Embryonic facial prominence (tissue), 1 donor: Measurements from ENCODE around the gene CCDC85C.

Experiments
- DNase-seq: peaks from one replicate; pipeline ENCODE4 v3.0.0-alpha.2; 2016; ENCODE audit errors: extremely low spot score

CCDC85C gene

DNA sequence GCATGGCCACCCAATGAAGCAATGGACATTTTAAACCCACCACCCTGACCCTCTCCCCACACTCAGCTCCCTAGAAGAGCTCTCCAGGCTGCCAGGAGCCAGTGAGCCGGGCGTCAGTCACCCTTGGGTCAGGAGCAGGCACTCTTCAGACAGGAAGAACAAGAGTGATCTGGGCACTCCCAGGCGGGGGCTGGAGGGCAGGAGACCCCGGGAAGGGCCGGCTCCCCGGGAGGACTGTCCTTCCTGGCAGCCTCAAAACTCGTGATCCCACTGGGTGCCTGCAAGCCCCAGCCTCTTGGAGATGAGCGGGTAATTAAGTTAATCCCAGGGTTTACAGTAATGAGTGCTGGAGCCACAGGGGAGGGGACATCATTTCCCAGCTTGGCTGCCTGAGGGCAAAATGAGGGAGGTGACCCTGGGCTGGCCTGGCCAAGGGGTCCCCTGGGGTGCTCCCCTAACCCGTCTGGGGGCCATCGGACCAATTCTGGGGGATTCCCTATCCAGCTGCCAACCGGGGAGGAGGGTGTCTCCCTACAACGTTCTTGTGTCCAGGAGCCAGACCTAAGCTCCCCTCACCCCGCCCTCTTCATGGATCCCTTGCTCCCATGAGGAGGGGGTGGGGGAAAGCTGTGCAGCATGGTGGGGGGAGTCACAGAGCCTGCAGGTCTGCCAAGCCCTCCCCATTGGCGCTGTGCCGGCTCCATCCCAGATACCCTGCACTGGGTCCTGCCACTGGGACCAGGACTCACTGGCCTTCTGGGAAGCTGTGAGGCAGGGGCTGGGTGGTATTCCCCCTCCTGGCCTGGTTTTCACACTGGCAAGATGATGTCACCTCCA lies 63.6 kb downstream of the CCDC85C start:
- no peak for DNase-seq

DNA sequence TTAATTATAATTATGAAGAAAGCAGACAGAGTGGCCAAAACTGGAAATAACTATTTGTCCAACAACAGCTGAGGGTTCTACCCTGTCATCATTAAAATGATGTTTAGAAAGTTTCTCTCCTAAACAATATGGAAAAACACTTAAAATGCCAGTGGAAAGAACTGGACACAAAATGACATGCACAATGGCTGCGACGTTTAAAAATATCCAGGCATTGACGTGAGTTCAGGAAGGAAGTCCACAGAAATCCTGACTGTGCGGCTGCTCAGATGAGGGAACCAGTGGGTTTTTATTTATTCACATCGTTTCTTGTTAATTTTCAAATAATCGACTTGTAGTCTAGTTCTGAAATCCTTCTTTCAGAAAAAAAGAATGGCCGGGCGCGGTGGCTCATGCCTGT lies 64.5 kb downstream of the CCDC85C start:
- no peak for DNase-seq

DNA sequence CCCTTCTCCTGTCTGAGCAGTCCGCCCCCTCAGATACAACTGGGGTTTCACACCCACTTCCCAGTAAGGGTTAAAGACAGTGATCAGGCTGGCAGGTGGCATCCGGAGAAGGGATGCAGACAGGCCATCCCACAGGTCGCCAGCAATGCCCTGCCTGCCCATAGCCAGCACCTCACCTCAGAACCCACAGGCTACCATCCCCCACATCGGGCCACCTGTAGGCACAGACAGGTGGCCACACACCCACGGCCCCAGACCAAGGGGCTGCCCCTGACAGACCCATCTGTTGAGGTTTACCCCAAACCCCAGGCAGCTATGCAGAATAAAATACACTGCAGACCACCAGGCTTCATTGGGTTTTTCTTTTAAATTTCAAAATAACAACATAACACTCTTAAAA lies 65.3 kb downstream of the CCDC85C start:
- no peak for DNase-seq

DNA sequence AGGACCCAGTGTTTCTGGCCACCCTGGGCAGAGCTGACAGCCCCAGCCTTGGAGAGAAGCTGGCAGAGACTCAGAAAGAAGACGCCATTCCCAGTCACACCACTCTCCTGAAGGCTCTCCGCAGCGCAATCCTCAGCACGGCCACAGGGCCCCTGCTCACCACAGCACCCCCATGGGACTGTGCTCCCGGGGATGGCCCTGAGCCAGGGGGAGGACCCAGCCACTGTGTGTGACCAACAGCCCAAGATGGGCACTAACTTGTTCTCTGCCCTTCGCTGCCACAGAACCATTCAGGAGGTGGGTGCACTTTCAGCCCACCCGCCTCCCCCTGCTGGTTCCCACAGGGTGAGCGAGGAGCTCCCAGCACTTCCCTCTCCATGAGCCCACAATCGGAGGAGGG lies 65.7 kb downstream of the CCDC85C start:
- DNase-seq, result no peak

DNA sequence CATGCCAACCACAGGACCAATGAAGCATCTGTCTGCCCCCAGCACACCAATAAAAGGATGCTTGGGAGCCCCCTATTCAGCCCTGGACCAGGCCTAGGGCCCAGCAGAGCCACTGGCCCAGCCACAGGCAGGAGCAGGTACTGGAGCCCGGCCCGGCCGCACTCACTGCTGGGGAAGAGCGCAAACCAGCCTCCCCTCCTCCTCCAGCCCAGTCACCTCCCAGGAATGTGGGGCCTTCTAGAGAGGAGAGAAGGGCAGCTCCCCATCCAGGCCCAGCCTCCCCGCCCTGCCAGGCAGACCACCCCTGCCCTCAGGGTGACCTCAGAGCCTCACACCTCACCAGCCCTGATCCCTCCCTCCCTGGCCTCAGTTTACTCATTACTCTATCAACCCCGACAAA lies 66.6 kb downstream of the CCDC85C start:
- DNase-seq, result no peak

DNA sequence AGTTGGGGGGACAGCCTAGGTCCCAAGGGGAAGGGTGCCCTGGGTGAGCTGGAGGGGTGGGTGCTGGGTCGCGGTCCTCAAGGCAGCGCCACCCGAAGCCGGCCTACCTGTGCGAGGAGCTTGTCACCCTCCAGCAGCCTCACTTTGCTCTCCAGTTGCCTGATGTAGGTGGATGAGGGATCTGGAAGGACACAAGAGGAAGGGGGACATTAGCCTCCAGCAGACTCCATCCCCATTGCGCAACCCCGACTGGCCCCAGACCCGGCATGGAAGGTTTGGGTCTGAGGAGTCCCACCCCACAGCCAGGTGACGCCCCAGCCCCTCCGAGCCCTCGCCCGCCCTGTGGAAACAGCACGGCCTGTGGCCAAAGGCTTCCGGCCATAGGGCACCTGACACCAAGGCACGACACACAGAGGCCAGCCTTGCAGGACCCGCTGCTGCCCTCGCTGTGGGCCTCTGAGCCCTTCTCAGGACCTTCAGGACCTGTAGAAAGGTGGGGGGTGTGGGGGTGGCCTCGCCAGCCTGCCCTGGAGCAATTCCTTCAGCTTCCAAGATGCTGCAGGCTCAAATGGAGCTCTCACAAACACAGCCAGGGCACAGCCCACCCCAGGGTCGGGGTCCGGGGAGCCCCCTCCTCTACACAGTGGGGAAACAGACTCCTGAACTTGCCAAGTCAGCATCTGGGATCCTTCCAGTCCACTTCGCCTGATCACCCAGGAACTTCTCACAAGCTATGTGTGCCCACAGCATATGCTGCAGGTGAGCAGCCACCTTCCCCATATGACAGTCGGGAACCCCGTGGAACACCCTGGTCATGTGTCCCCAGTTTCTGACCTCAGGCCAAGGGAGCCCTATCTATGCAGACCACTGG lies 67.9 kb downstream of the CCDC85C start:
- DNase-seq, result no peak

DNA sequence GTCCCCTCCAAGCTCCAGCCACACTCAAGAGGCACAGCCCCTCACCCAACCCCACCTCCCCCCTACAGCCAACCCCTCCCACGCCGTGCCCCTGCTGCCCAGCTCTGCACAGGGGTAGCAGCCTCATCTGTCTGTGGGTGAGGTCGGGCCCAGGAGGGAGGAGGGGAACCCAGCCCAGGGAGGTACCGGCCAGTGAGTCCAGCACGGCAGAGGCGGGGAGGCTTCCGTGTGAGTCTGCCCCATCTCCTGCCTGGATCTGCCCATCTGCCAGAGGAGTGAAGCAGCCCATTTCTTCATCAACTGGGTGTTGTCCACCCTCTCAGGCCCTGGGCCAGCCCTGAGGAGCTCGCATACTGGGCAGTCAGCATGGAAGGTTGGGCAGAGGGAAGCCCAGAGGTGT lies 68.6 kb downstream of the CCDC85C start:
- no peak for DNase-seq

DNA sequence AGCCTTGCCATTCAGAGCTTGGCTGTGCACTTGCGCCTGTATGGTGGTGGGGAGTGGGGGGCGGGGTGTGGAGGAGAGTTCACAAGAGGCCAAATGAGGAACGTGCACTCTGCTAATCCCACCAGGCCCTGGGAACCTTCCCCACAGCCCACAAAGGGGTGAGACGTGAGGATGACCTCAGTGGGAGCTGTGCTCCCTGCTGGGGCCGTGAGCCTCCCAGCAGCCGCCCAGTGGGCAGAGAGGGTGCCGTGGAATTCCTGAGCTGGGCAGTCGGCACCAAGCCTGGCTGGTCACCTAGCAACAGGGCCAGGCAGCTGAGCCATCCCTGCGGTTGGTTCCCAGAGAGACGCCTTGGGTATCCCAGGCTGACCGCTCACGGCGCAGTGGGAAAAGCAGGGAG lies 69.1 kb downstream of the CCDC85C start:
- DNase-seq, result no peak

DNA sequence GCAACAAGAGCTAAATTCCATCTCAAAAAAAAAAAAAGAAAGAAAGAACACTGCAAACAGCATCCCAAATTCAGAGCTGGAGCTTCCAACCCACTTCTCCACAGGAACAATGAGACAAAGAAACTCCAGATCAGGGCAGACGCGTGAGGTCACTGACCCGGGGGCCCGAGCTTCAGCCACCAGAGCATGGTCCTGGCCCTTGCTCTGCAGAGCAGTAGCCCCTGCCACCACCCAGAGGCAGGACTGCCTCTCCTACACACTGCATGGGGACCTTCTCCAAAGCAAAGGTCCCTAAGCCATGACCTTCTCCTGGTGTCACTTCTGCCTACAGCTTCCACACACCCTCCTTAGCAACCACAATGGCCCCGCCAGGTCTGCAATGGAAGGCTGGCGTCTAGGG lies 69.7 kb downstream of the CCDC85C start:
- no peak for DNase-seq

DNA sequence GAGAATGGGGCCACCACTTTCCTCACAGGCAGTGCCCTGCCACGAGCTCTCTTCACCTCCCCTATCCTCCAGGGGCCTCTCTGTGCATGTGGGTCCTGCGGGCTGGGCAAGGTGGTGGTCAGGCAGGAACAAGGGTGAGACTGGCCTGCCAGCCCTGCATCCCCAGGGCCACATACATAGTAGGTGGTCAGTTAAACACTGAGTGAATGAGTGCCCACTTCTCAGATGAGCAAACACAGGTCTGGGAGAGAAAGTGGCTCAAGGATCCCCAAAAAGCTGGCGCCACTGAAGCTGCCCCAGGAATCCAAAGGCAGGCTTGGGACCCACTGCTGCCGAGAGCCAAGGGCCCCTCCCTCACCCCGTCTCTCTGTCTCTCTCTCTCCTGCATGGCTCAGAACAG lies 71.7 kb downstream of the CCDC85C start:
- no peak for DNase-seq

DNA sequence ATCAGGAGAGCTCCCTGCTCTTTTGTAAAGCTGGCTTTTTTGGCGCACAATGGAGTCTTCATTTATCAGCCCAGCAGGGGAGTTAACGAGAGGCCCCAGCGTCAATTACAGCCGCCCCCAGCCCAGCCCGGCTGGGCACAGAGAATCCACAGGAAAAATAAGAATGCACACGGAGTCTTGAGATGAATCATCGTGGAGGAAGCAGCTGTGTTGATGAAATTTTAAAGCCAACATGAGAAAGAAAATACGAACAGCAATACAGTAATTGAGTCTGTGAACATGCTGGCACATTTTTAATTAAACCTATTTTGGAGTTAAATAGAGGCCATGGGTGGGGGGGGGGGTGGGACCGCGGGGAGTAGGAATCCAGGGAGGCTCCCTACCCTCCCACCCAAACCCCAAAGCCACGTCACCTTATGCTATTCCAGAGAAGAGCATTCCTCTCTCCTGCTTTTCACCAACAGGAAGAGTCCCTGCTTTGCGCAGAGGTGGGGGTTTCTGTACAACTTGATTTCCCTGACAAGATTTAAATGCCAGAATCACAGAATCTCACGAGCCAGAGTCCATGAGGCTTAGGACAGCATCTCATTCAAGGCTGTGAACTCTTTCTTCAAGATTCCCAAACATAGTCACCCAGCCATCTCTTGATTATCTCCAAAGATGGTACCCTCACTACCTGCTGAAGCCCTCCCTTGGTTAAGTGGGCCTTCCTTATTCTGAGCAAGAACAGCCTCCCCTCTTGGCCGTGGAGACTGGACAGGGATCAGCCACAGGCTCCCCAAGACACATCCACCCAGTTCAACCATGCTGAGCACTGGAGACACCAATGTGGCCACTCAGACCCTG lies 72.5 kb downstream of the CCDC85C start:
- DNase-seq, result no peak

DNA sequence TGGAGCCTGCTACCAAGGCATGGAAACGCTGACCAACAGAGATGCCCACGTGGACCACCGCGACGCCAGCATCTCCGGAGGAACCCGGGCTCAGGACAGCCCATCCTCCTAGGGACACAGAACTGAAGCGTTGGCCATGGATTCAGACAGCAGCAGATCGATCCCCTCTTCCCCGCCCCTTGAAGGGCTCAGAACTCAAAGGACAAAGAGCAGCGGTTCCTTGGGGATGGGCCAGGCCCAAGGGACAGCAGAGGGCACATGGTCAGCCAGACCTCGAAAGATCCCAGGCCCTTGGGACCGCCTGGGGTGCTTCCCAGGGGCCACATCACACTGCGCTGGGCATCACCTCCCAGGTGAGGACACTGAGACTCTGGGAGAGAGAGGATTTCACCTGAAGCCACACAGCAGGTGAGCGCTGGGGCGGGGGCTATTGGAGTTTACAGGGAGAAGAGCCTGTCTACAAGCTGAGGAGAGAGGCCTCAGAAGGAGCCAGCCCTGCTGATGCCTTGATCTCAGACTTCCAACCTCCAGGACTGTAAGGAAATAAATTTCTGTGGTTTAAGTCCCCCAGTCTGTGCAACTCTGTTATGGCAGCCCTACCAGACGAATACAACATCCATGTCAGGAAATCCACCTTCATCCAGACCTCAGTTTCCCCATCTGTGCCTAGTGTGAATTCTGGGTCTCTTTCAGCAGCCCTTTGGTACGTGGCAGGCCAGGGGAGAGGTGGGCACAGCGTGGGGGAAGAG lies 73.4 kb downstream of the CCDC85C start:
- no peak for DNase-seq

DNA sequence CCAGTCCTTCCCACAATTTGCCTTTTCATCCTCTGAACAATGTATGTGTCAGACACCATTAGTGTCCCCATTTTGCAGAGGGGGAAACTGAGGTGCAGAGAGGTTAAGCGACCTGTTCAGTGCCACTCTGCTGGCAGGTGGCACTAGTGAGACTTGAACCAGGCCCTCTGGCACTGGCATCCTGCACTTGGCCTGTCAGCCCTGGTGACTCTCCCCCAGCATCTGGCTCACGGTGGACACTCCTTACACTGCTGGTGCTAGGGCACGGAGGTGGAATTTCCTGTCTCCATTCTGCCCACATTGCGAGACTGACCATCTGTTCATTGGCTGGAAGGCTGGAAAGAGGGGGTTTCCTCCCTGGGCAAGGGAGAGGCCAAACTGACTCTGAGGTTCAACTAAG lies 74.1 kb downstream of the CCDC85C start:
- DNase-seq, result no peak

DNA sequence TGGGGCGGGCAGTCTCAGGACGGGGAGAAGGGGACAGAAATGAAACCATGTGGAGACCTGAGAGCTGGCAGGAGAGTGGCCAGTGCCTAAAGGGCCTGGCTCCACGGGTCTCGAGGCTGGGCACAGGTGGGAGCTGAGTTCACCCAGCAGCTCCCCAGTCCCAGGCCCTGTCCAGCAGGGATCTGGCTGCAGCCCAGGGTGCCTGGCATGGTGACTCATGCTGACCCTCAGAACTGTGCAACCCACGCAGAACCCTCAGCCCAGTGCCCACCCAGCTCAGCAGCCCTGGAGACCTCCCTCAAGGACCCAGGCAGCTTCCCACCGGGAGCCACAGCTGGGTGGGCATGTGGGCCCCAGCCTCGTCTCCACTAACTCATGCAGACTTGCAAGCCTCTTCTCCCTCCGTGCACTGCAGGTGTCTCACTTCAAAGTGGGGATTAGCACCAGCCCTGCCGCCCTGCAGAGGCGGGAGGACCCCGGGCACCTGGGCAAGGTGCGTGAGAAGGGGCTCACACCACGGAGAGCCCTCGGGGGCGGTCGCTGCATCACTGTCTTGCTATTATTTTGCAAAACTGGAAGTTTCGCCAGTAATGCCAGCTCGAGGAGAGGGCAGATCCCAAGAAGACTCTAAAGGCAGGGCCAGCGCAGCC lies 76.5 kb downstream of the CCDC85C start:
- no peak for DNase-seq

DNA sequence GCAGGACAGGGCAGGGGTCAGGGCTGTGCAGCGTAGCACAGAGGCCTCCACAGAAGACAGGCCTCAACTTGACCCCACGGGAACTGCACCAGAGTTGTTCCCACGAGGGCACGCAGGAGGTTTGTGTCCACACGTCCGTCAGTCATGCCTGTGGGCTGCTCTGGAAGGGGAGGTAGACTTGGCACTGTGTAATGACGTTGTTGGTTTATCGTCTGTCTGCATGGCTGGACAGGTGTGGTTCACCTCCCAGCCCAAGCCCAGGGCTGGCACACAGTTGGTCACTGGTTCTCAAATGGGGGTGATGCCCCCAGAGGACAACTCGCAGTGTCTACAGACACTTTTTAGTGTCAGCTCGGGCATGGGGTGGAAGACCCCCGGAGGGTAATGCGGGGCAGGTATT lies 77.0 kb downstream of the CCDC85C start:
- DNase-seq, result no peak

DNA sequence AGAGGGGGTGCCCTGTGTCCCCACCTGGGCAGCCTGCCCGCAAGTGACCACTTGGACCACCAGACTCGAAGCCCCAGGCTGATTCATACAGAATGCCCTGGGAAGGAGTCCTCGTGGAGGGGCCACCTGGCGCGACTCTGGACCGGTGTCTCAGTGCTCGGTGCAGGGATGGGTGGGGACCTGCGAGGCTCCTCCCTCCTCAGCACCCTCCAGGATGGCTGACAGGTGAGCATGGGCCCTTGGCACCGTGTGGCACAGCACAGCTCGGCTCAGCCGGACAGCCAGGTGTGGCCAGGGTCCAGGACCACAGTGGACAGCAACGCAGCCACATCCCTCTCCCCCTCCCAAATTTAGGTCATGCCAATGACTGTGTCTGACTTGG lies 78.3 kb downstream of the CCDC85C start:
- DNase-seq, result no peak

DNA sequence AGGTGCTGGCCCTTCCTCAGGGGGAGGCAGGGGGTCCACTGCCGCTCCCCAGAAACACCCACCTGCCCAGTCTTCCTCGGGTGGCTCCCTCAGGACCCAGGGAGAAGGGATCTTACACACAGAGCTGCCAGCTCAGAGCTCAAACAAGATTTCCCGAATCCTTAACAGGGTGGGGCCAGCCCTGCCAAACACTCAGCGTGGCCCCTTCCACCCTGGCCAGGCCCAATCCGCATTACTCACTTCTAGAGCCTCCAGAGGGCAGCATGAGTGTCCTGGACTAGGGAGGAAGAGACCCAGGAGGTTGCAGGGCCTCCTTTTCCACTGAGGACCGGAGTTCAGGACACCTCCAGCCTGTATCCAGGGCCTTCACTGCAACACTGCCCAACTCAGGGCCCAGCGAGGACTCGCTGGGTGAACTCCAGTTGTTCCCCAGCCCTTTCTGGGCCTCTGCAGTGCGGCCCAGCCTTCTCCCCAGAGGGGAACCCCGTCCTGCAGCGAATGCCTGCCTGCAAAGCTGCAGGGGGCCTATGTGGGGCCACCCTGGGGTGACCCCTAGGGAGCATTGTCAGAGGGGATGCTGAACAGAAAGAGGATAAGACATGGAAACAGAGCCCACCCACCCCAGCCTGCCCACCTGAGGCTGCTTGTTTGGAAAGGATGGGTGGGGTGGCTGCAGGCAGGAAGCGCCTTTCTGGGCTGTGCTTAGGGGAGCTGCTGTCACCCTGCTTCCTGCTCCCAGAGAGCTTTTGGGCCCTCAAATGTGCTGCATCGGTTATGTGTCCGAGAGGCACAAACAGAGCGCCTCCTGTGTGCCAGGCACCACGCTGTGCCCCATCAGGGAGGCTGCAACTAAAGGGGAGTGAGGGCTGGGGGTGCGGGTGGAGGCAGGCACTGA lies 79.0 kb downstream of the CCDC85C start:
- DNase-seq, result no peak

DNA sequence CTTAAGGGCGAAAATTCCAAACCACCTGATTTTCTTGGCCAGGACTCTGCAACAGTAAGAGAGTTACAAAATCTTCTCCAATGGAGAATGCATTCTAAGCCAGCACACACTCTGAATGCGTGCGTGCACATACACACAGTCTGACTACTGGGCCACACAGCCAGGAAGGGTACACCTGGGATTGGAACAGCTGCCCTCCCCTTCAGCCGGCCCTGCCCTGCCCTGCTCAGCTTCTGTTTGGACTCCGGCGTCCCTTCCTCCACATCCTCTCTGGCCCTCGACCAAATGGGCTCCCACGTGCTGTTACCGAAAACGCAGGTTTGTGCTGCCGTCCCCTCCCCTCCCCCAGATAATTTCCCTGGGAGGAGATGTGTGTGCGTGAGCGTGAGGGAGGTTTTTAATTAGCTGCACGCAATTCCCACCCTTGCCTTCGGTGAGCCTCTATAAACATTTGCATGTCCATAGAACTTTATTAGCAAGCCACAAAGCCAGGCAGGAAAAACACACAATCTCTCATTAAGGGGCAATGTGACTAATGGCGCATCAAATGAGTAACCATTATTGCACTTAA lies 79.8 kb downstream of the CCDC85C start:
- no peak for DNase-seq

DNA sequence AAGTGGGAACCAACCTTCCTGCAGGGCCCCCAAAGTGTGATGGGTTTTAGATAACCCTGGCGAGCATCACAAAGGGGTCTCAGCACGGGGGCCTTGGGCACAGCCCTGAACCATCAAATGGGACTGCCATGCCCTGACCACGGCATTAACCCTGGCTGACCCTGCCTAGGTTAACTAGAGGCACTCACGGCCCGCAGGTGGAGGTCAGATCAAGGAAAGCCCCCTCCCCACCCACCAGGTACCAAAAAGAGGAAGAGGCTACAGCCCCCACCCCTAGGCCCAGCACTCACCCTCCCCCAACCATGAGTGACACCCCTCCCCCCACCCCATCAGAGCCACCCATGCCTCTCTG lies 80.3 kb downstream of the CCDC85C start:
- no peak for DNase-seq
